ENCODE data around the gene RPS5.
A peak's percentile ranks its signal among the peaks of the same experiment; 100 is the strongest.
"Not testable (repeated sequence)": the region's sequence is repeated elsewhere in the genome, so short reads cannot be mapped to it uniquely, and the experiment has no call there.

Gene RPS5

GRCh38 chr19:58407658-58408151, 20.6 kb downstream of the RPS5 start:
- peak; percentile 33 for DNase-seq

- DNase-seq = peak; percentile 98
Observed at GRCh38 chr19:58408152-58409009, 21.3 kb downstream of the RPS5 start, which contains the start of gene ZNF584. Gene ZNF584 (plus strand): TSS chr19:58408649. CDS start chr19:58409148, 499 bp downstream.

GRCh38 chr19:58409010-58409790, 22.1 kb downstream of the RPS5 start:
- DNase-seq = peak; percentile 41

GRCh38 chr19:58416604-58417003, 29.5 kb downstream of the RPS5 start:
- DNase-seq = no peak

GRCh38 chr19:58417071-58417470, 30.0 kb downstream of the RPS5 start:
- DNase-seq = no peak

GRCh38 chr19:58428617-58429016, 41.5 kb downstream of the RPS5 start:
- no peak for DNase-seq

GRCh38 chr19:58429745-58430144, 42.7 kb downstream of the RPS5 start:
- DNase-seq = no peak

- no peak for DNase-seq
Observed at GRCh38 chr19:58434217-58434616, 47.1 kb downstream of the RPS5 start.

- DNase-seq = peak; percentile 99
Observed at GRCh38 chr19:58439576-58440554, 52.8 kb downstream of the RPS5 start, which contains the start of gene ZNF132. Gene ZNF132 (minus strand): TSS chr19:58440153. CDS start chr19:58439821, 332 bp downstream.

GRCh38 chr19:58440556-58440955, 53.5 kb downstream of the RPS5 start:
- no peak for DNase-seq

- DNase-seq = not testable (repeated sequence)
Observed at GRCh38 chr19:58442986-58443385, 55.9 kb downstream of the RPS5 start.

Data from right hindlimb (tissue), 1 donor.